NB4 (cell line): ENCODE results near the gene GPR17.

Experiments
- POLR2A ChIP-seq: IDR thresholded peaks from 2 replicates; pipeline ENCODE4 v1.6.1; 2011; ENCODE audit warnings: mild to moderate bottlenecking; ENCODE audit not compliant: insufficient read length; ENCODE audit errors: extremely low read depth
- TF ChIP-seq, protein P1 (sequence below): IDR thresholded peaks from one replicate; pipeline ENCODE4 v1.5.1; 2012; ENCODE audit warnings: low read depth, low read length
- TF ChIP-seq, protein P2 (sequence below): IDR thresholded peaks from 2 replicates; pipeline ENCODE4 v1.6.1; 2011; ENCODE audit warnings: low read depth, low read length

DNA sequence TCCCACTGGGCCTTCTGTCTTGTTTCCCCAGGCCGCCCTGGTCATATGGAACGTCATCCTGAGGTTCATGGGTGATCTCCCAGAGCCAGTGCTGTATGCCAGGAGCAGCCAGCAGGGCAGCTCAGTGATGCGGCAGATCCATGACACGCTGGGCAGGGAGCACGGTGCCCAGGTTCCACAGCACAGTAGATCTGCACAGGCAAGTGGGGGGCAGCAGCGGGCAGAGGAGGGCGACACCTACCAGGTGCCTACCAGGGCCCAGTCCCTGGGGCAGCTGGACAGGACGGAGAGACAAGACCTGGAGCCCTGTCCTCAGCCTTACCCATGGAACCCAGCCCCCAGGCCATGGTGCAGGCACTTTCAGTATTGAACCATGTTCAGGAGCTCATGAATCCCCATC is 36.1 kb upstream of the GPR17 start:
- TF ChIP-seq, protein P1, sequence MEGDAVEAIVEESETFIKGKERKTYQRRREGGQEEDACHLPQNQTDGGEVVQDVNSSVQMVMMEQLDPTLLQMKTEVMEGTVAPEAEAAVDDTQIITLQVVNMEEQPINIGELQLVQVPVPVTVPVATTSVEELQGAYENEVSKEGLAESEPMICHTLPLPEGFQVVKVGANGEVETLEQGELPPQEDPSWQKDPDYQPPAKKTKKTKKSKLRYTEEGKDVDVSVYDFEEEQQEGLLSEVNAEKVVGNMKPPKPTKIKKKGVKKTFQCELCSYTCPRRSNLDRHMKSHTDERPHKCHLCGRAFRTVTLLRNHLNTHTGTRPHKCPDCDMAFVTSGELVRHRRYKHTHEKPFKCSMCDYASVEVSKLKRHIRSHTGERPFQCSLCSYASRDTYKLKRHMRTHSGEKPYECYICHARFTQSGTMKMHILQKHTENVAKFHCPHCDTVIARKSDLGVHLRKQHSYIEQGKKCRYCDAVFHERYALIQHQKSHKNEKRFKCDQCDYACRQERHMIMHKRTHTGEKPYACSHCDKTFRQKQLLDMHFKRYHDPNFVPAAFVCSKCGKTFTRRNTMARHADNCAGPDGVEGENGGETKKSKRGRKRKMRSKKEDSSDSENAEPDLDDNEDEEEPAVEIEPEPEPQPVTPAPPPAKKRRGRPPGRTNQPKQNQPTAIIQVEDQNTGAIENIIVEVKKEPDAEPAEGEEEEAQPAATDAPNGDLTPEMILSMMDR, result no peak
- no peak for TF ChIP-seq POLR2A
- TF ChIP-seq, protein P2, sequence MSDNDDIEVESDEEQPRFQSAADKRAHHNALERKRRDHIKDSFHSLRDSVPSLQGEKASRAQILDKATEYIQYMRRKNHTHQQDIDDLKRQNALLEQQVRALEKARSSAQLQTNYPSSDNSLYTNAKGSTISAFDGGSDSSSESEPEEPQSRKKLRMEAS, result no peak
